ENCODE results near the gene DOK7.

DNA sequence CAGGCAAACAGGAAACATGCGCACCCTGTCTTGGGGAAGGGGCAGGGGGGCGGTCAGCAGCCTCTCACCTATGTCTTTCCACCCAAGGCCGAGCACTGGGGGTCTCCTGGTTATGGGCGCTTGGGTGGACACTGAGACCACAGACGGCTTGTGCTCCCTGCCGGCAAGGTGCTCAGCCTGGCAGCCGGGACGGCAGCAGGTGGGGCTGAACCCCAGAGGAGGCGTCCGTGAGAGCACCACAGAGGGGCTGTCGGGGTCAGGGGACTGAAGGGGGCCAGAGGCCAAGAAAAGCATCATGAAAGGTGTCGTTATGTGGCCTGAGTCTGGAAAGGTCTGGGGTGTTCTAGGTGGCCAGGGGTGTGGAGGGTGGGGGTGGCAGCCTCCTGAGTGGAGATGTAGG, 19.6 kb downstream of the DOK7 start:
- no peak for TF ChIP-seq YY1 (IDR thresholded peaks at IDR 0.05; ENCODE audit: insufficient read depth, insufficient read length)
- no peak for TF ChIP-seq ZNF274 (IDR thresholded peaks at IDR 0.05; ENCODE audit: low read depth, low read length)
